Kidney (tissue), 14 donors: ENCODE data around the gene NXNL1. TPM values are rescaled to one million over a fixed set of nuclear protein-coding genes. Genes with fewer than 3 reads are reported as not detected.

Experiments used
- DNase-seq, 5 donors: peaks; one replicate each; pipeline ENCODE4 v3.0.0-alpha.2; 2013 to 2020
- FAIRE-seq: peaks from 2 replicates; lab custom pipeline; 2012; peaks lifted over from hg19 to GRCh38; lab: Jason Lieb, UNC
- H3K27ac ChIP-seq, 2 donors: one replicate each; pipeline ENCODE4 v1.7.0; 2013; ENCODE audit warnings: low read depth in 2 of 2, low read length in 2 of 2, inconsistent platforms in 1 of 2
- H3K27me3 ChIP-seq: one replicate; pipeline ENCODE4 v1.7.1; 2013; ENCODE audit warnings: low read length, inconsistent platforms; ENCODE audit not compliant: control insufficient read depth, insufficient read depth
- H3K36me3 ChIP-seq, 3 donors: one replicate each; pipeline versions ENCODE4 v1.7.0 to v1.7.1; 2013; ENCODE audit warnings: low read length in 3 of 3, control low read depth in 1 of 3, inconsistent platforms in 1 of 3; ENCODE audit not compliant: insufficient read depth in 3 of 3, control insufficient read depth in 2 of 3
- H3K4me1 ChIP-seq, 3 donors: one replicate each; pipeline versions ENCODE4 v1.7.0 to v1.7.1; 2013; ENCODE audit warnings: low read length in 3 of 3, inconsistent platforms in 1 of 3, low read depth in 1 of 3; ENCODE audit not compliant: control insufficient read depth in 2 of 3, insufficient read depth in 2 of 3
- H3K4me3 ChIP-seq, 3 donors: one replicate each; pipeline versions ENCODE4 v1.7.0 to v1.8.1; 2013; ENCODE audit warnings: low read length in 3 of 3, control low read depth in 1 of 3, inconsistent platforms in 1 of 3
- H3K9ac ChIP-seq, 3 donors: one replicate each; pipeline versions ENCODE4 v1.7.0 to v1.7.1; 2013; ENCODE audit warnings: low read length in 3 of 3, control low read depth in 1 of 3, inconsistent platforms in 1 of 3
- H3K9me3 ChIP-seq, 3 donors: one replicate each; pipeline versions ENCODE4 v1.7.0 to v1.7.1; 2013; ENCODE audit warnings: low read length in 3 of 3, control low read depth in 1 of 3, inconsistent platforms in 1 of 3; ENCODE audit not compliant: control insufficient read depth in 2 of 3, insufficient read depth in 1 of 3
- CTCF ChIP-seq: IDR thresholded peaks from 3 replicates; pipeline ENCODE4 v1.5.1; 2012; ENCODE audit warnings: mild to moderate bottlenecking, moderate library complexity, borderline replicate concordance; ENCODE audit not compliant: insufficient read depth; ENCODE audit errors: extremely low read depth
- intact Hi-C: fragments of 100-400 bp; cut with DNase I; formaldehyde crosslinking; loops from one replicate; pipeline ENCODE4 v1.11.1; 2022
- polyA plus RNA-seq: library from polyadenylated mRNA; stranded (reverse); fragments of 350-450 nt; fragmentation: Illumina TruSeq; extraction: RNeasy Lipid Tissue Mini Kit (QIAGEN cat#74804); gene quantifications from one replicate; pipeline ENCODE4 v1.2.3, GENCODE V29; 2014; ENCODE audit warnings: low read depth, low replicate concordance; ENCODE audit not compliant: insufficient read depth
- total RNA-seq: library from RNA; stranded (reverse); fragmentation: NEBNext Ultra II Directional; extraction: Animal tissue kit (Norgen Biotek cat#: 25700); gene quantifications from one replicate; pipeline ENCODE4 v1.2.1, GENCODE V29; 2021
- donor health status: control.
- donor health status: control.
- donor health status: control.
- donor health status: control.
- donor health status: control.
- donor health status: DM: yes; HTN: yes; CAD: no.
- donor health status: Normal renal cell carcinoma (clear cell type).

The NXNL1 gene
- total and polyA plus RNA-seq, 2 donors from 2014 or later: not detected

GRCh38 chr19:17454576-17455071 lies 6.1 kb downstream of the NXNL1 start:
- intact Hi-C loops: no loop called here
- no peak overlapping the region for H3K4me3 ChIP-seq
- no peak for TF ChIP-seq CTCF
- DNase-seq: peak in 4 of 5 donors; percentile 41 to 68 (median 51)
- FAIRE-seq: no peak
- no peak overlapping the region for H3K9ac ChIP-seq
- H3K36me3 ChIP-seq: no peaks in the 10 kb centered on the region
- peaks cover 0 to 4% (median 0%) of the 10 kb centered on the region in 3 donors for H3K4me1 ChIP-seq
- no peaks in the 10 kb centered on the region for H3K9me3 ChIP-seq
- H3K27me3 ChIP-seq: peaks cover 10% of the 10 kb centered on the region
- H3K27ac ChIP-seq: no peak overlapping the region

- intact Hi-C loops: no loop called here
- no peak overlapping the region for H3K4me3 ChIP-seq
- DNase-seq (no peak), FAIRE-seq (no peak)
- TF ChIP-seq CTCF: no peak
- no peak overlapping the region for H3K27ac ChIP-seq
- H3K4me1 ChIP-seq: peaks cover 0 to 4% (median 0%) of the 10 kb centered on the region in 3 donors
- H3K9ac ChIP-seq: no peak overlapping the region
- H3K36me3 ChIP-seq: no peaks in the 10 kb centered on the region
- H3K9me3 ChIP-seq: no peaks in the 10 kb centered on the region
- H3K27me3 ChIP-seq: peaks cover 10% of the 10 kb centered on the region
Measured at GRCh38 chr19:17451820-17452219, 8.9 kb downstream of the NXNL1 start.

- no peaks in the 10 kb centered on the region for H3K36me3 ChIP-seq
- DNase-seq (no peak), FAIRE-seq (no peak)
- H3K4me1 ChIP-seq: peaks cover 0 to 4% (median 0%) of the 10 kb centered on the region in 3 donors
- intact Hi-C loops: no loop called here
- TF ChIP-seq CTCF: no peak
- no peak overlapping the region for H3K9ac ChIP-seq
- no peak overlapping the region for H3K4me3 ChIP-seq
- no peaks in the 10 kb centered on the region for H3K9me3 ChIP-seq
- H3K27me3 ChIP-seq: peaks cover 8% of the 10 kb centered on the region
- no peak overlapping the region for H3K27ac ChIP-seq
Measured at GRCh38 chr19:17450264-17451075, 10.3 kb downstream of the NXNL1 start.
